ENCODE measurements around the gene PPP1R2B. TPM values are rescaled to one million over a fixed set of nuclear protein-coding genes. Genes with fewer than 3 reads are reported as not detected.

Gene PPP1R2B
- total RNA-seq: 0.52 TPM

GRCh38 chr5:156850206-156850751 is at the start of gene PPP1R2B:
Gene PPP1R2B, plus strand, starts transcription at chr5:156850295. Its CDS starts 268 bp downstream, at chr5:156850563.
- peaks cover 16% of the 10 kb centered on the region for H3K27me3 ChIP-seq (ENCODE audit: insufficient read depth, low read length)
- no peaks in the 10 kb centered on the region for H3K4me1 ChIP-seq (ENCODE audit: insufficient read depth, low read length)
- H3K9me3 ChIP-seq (ENCODE audit: low read depth, low read length): peaks cover 6% of the 10 kb centered on the region
- H3K4me3 ChIP-seq (ENCODE audit: low read length): no peak within 1 kb of the TSS

DNA sequence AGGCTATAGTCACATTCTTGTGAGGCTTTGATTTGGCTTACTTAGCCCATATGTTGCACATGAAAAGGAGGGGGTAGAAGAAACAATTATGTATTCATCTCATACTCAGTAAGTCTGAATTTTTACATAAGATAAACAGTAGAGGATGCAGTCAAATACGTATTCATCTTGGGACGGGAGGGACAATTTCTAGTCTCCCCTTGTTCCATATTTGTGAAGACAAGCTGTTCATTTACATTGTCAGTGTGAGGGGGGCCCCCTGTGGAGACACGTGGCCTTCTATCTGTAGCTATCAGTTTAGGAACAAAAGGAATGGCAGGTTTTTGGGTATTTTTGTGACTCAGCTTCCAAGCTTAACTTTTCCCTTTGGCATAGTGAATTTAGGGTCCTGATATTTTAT is 49.2 kb upstream of the PPP1R2B start:
- H3K4me1 ChIP-seq (ENCODE audit: insufficient read depth, low read length): no peaks in the 10 kb centered on the region
- H3K9me3 ChIP-seq (ENCODE audit: low read depth, low read length): no peaks in the 10 kb centered on the region
- H3K27me3 ChIP-seq (ENCODE audit: insufficient read depth, low read length): no peaks in the 10 kb centered on the region
- H3K4me3 ChIP-seq (ENCODE audit: low read length): no peak overlapping the region

DNA sequence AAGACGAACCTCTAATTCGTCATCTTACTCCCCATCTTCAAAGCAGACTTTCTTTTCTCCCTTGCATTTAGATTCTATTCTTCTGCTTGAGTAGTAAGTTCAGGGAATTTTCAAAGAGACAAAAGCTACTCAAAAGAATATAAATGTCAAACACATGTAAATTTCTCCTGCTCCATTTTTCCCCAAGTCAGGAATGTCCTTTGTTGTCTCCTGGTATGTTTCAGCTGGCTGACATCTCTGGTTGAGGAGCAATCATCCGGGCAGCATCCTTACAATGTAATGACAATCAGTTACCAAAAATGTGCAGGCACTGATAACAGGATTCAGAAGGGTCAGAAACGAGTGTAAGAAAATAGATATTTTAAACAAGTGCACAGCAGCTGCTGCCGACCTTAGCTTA is 47.6 kb upstream of the PPP1R2B start:
- Histone ChIP-seq H3K4me3 (ENCODE audit: low read length) (no peak overlapping the region), H3K9me3 (ENCODE audit: low read depth, low read length) (no peaks in the 10 kb centered on the region), H3K27me3 (ENCODE audit: insufficient read depth, low read length) (no peaks in the 10 kb centered on the region), H3K4me1 (ENCODE audit: insufficient read depth, low read length) (no peaks in the 10 kb centered on the region)

- no peak overlapping the region for H3K4me3 ChIP-seq (ENCODE audit: low read length)
- H3K9me3 ChIP-seq (ENCODE audit: low read depth, low read length): no peaks in the 10 kb centered on the region
- no peaks in the 10 kb centered on the region for H3K4me1 ChIP-seq (ENCODE audit: insufficient read depth, low read length)
- no peaks in the 10 kb centered on the region for H3K27me3 ChIP-seq (ENCODE audit: insufficient read depth, low read length)
These were observed 46.7 kb upstream of the PPP1R2B start for GRCh38 chr5:156803404-156803803.

- no peaks in the 10 kb centered on the region for H3K4me1 ChIP-seq (ENCODE audit: insufficient read depth, low read length)
- no peak overlapping the region for H3K4me3 ChIP-seq (ENCODE audit: low read length)
- no peaks in the 10 kb centered on the region for H3K27me3 ChIP-seq (ENCODE audit: insufficient read depth, low read length)
- no peaks in the 10 kb centered on the region for H3K9me3 ChIP-seq (ENCODE audit: low read depth, low read length)
These were observed 37.1 kb upstream of the PPP1R2B start for GRCh38 chr5:156812959-156813358.

DNA sequence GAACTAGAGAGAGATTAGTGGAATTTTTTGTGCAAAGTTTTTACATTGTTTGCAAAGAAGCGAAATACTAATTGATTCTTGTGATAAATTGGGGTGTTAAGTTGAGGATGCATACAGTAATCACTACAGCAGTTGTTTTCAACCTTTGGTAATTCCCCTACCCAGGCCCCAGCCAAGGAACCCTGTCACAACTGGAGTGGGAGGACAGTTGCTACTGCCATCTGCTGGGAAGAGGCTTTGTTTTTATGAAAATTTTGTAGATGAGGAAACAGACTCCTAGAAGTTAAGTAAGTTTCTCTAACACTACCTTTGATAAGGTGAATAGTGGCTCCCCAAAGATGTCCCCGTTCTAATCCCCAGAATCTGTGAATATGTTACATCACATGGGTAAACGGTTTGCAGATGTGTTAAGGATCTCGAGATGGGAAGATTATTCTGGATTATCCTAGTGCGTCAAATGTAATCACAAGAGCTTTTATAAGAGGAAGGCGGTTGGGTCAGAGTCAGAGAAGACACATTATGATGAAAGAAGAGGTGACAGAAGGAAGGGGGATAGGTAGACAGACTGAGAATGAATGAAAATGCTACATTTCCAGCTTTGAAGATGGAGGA is 34.0 kb upstream of the PPP1R2B start:
- Histone ChIP-seq H3K9me3 (ENCODE audit: low read depth, low read length) (no peaks in the 10 kb centered on the region), H3K4me1 (ENCODE audit: insufficient read depth, low read length) (no peaks in the 10 kb centered on the region), H3K4me3 (ENCODE audit: low read length) (no peak overlapping the region), H3K27me3 (ENCODE audit: insufficient read depth, low read length) (no peaks in the 10 kb centered on the region)

DNA sequence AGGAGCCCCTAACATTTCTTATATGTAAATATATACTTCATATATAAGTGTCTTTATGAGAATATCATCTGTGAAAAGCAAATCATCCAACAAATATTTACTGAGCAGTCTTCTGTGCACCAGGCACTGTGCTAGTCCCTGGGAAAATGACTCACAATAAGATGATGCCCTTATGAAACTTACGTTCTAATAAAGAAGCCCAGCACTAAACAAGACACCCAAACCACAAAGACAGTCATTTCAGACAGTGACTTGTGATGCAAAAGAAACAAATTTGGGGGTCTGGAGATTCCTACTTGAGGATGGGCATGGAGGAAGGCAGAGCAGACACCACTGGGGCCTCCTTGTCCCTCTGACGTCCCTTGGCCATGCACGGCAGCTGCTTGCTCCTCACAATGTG is 30.6 kb upstream of the PPP1R2B start:
- Histone ChIP-seq H3K9me3 (ENCODE audit: low read depth, low read length) (no peaks in the 10 kb centered on the region), H3K4me3 (ENCODE audit: low read length) (no peak overlapping the region), H3K27me3 (ENCODE audit: insufficient read depth, low read length) (no peaks in the 10 kb centered on the region), H3K4me1 (ENCODE audit: insufficient read depth, low read length) (no peaks in the 10 kb centered on the region)

DNA sequence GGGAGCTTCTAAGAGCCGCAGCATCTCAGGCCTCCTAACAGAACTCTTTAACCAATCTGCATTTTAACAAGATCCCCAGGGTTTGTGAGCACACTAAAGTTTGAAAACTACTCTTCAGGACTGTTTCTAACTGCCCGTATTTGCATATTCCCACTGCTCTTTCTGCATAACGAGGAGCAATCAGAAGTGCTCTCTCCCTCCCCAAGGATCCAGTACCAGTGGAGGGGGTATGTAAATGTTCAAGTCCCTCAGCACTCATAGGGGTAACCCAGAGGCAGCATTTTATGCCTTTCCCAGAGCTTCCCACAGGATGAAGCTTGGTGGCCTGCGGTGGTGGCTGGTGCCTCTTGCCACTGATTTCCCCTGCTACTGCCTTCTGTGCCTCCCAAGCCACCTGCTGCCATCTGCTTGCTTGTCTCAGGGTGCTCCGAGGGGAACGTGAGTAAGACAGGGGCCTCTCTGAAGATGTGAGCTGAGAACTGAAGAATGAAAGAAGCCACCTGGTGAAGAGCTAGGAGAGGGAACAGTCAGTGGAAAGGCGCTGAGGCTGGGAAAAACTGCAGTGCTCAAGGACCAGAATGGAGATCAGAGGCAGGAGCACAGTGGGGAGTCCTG is 30.0 kb upstream of the PPP1R2B start:
- Histone ChIP-seq H3K27me3 (ENCODE audit: insufficient read depth, low read length) (no peaks in the 10 kb centered on the region), H3K4me1 (ENCODE audit: insufficient read depth, low read length) (no peaks in the 10 kb centered on the region), H3K4me3 (ENCODE audit: low read length) (no peak overlapping the region), H3K9me3 (ENCODE audit: low read depth, low read length) (no peaks in the 10 kb centered on the region)

DNA sequence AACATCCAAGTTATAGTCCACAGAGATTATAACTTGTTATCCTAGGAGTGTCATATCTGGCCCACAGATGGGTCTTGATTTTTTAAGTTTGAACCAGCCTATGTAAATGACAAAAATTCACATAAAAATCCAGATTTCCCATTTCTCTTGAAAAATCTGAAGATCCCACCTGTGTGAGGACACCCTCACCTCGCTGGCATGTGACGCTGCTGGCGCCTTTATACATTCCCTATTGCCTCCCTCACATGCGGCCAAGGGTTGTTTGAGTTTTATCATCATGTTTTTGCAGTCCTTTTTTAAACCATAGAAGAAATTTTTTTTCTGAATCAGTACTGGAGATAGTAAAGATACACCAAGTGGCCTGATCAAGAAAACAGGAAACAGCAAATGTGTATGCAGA is 25.9 kb upstream of the PPP1R2B start:
- Histone ChIP-seq H3K4me3 (ENCODE audit: low read length) (no peak overlapping the region), H3K9me3 (ENCODE audit: low read depth, low read length) (no peaks in the 10 kb centered on the region), H3K4me1 (ENCODE audit: insufficient read depth, low read length) (no peaks in the 10 kb centered on the region), H3K27me3 (ENCODE audit: insufficient read depth, low read length) (no peaks in the 10 kb centered on the region)

DNA sequence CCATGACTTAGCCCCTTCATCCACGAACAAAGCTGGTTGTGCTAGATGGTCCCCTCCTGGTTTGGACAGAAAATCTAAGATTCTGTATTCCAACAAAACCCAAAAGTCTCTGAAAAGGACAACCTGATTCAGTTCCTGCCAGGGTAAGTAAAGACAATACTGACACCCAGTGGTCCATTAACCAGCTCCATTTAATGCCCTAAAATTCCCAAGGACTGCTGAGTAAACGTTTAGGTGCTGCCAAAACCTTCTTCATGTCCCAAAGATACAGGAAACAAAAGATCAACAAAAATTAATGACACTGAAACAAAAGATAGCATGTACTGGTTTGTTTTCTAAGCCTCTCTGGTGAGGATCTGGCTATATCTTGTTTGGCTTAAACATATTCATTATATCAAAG is 25.3 kb upstream of the PPP1R2B start:
- Histone ChIP-seq H3K27me3 (ENCODE audit: insufficient read depth, low read length) (no peaks in the 10 kb centered on the region), H3K4me1 (ENCODE audit: insufficient read depth, low read length) (no peaks in the 10 kb centered on the region), H3K9me3 (ENCODE audit: low read depth, low read length) (no peaks in the 10 kb centered on the region), H3K4me3 (ENCODE audit: low read length) (no peak overlapping the region)

DNA sequence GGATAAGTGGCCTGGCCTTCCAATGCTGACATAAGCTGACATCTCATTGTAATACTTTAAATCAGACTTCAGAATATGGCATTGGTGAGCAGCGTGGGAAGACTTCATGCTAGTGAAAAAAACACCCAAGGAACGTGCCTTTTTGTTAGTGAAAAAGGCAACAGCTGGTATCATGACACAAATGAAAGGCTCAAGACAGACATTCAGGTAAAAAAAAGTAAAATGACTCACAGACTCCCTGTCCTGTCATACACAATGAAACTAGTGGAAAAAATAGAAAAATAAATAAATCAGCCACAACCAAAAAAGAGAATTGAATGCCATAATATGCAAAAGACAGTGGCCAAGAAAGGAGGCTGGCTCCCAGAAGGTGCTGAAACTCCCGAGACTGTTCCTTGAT is 24.4 kb upstream of the PPP1R2B start:
- H3K4me3 ChIP-seq (ENCODE audit: low read length): no peak overlapping the region
- no peaks in the 10 kb centered on the region for H3K9me3 ChIP-seq (ENCODE audit: low read depth, low read length)
- no peaks in the 10 kb centered on the region for H3K27me3 ChIP-seq (ENCODE audit: insufficient read depth, low read length)
- no peaks in the 10 kb centered on the region for H3K4me1 ChIP-seq (ENCODE audit: insufficient read depth, low read length)

DNA sequence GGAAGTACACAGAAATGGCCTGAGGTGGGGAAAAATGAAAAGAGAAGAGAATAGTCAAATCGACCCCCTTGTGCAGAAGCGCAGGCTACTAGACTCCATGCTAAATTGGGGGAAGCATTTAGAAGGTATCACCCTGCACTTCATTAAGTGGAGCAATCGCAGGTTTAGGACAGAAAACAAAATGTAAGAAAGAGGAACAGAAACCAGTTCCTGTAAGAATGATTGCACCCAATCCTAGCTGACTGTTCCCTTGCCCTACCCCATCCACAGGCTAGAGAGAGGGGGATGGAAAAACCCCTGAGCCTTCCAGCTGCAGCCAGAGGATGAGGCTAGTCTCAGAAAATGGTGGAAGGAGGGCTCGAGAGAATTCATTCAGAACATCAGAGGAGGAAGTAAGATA is 23.9 kb upstream of the PPP1R2B start:
- Histone ChIP-seq H3K4me3 (ENCODE audit: low read length) (no peak overlapping the region), H3K9me3 (ENCODE audit: low read depth, low read length) (no peaks in the 10 kb centered on the region), H3K4me1 (ENCODE audit: insufficient read depth, low read length) (no peaks in the 10 kb centered on the region), H3K27me3 (ENCODE audit: insufficient read depth, low read length) (no peaks in the 10 kb centered on the region)

DNA sequence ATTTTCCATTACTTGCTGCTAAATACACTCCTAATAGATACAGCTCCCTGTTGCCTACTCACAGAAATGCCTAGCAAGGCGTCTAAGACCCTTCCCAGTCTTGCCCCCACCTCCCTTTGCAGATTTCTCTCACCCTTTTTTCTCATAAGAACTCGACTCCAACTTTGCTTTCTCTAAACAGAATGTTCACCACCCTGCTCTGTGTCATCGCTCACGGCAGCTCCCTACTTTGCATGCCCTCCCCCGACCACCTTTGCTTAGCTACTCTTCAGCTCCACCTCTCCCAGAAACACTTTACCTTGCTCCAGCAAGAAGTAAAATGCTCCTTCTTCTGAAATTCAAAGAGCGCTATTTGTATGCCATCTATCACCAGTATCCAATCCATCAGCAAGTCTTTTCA is 15.2 kb upstream of the PPP1R2B start:
- H3K27me3 ChIP-seq (ENCODE audit: insufficient read depth, low read length): no peaks in the 10 kb centered on the region
- no peak overlapping the region for H3K4me3 ChIP-seq (ENCODE audit: low read length)
- no peaks in the 10 kb centered on the region for H3K9me3 ChIP-seq (ENCODE audit: low read depth, low read length)
- no peaks in the 10 kb centered on the region for H3K4me1 ChIP-seq (ENCODE audit: insufficient read depth, low read length)

DNA sequence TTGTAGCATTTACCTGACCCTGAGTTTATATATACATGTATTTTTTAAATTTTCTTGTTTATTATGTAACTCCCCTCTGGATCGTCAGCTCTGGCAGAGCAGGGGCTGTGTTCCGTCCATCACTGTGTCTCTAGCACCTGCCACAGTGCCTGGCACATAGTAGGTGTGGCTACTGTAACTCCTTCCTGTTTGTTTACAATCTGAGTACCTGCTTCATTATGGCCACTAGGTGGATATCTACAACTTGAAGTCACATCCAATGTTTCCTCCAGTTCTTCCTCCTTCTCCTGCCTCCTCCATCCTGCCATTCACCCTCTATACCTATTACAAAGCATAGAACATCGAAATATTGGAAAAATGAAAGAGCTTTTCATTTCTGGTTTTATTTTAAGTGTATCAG is 14.2 kb upstream of the PPP1R2B start:
- Histone ChIP-seq H3K9me3 (ENCODE audit: low read depth, low read length) (no peaks in the 10 kb centered on the region), H3K27me3 (ENCODE audit: insufficient read depth, low read length) (no peaks in the 10 kb centered on the region), H3K4me3 (ENCODE audit: low read length) (no peak overlapping the region), H3K4me1 (ENCODE audit: insufficient read depth, low read length) (no peaks in the 10 kb centered on the region)

DNA sequence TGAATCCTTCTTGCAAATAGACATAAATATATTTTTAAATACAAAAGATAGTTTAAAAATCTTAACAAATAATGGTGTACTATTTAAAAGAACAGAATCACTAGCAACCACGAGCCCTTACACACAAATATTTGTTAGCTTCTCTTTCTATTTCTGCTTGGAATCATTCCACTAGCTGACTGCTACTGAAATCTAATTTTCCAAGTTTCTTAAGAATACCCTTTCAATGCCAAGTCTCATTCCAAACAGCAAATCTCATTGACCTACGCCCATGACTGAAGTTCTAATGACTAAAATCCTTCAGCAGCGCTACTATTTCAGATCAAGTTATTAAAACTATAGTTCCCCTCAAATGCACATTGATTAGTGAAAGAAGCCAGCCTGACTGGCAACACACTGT is 13.2 kb upstream of the PPP1R2B start:
- no peaks in the 10 kb centered on the region for H3K4me1 ChIP-seq (ENCODE audit: insufficient read depth, low read length)

GRCh38 chr5:156838961-156839360 is 11.1 kb upstream of the PPP1R2B start:
- no peak overlapping the region for H3K4me3 ChIP-seq (ENCODE audit: low read length)
- H3K27me3 ChIP-seq (ENCODE audit: insufficient read depth, low read length): no peaks in the 10 kb centered on the region
- no peaks in the 10 kb centered on the region for H3K9me3 ChIP-seq (ENCODE audit: low read depth, low read length)
- H3K4me1 ChIP-seq (ENCODE audit: insufficient read depth, low read length): no peaks in the 10 kb centered on the region

More for the DNA sequence above, 13.2 kb upstream of the PPP1R2B start:
- Histone ChIP-seq H3K4me3 (ENCODE audit: low read length) (no peak overlapping the region), H3K27me3 (ENCODE audit: insufficient read depth, low read length) (no peaks in the 10 kb centered on the region), H3K9me3 (ENCODE audit: low read depth, low read length) (no peaks in the 10 kb centered on the region)

Data from mononuclear cell (primary cell).